ENCODE data around the gene ACSS3. TPM values are rescaled to one million over a fixed set of nuclear protein-coding genes. Genes with fewer than 3 reads are reported as not detected.

The ACSS3 gene
- total RNA-seq, 1 experiment from 2014 or later, result 0.70 TPM

GRCh38 chr12:81128930-81129554 lies 51.2 kb downstream of the ACSS3 start:
- Mint-ChIP-seq H3K27ac (ENCODE audit: unreplicated experiment) (no peak overlapping the region), H3K4me1 (ENCODE audit: low read depth, unreplicated experiment) (no peaks in the 10 kb centered on the region), H3K27me3 (ENCODE audit: insufficient read depth, unreplicated experiment) (no peaks in the 10 kb centered on the region), H3K36me3 (ENCODE audit: insufficient read depth, unreplicated experiment) (no peaks in the 10 kb centered on the region), H3K4me3 (ENCODE audit: unreplicated experiment) (no peak overlapping the region), H3K9me3 (ENCODE audit: unreplicated experiment) (peaks cover 33% of the 10 kb centered on the region)
- intact Hi-C loops (cut with micrococcal nuclease; ENCODE audit: unreplicated experiment), result loop anchor here (1.0 to 5.0 kb wide), 4 partner anchors 129 to 292 kb away; partner anchors contain the start of gene LIN7A
- ChIA-PET POLR2A (no interaction called here), CTCF (interaction anchor here (0.6 to 1.3 kb wide), 4 partner anchors 41 to 292 kb away, joined by 3 to 6 read pairs (median 4); no protein-coding TSS in a partner anchor)
- Histone ChIP-seq H3K4me3 (ENCODE audit: low read depth, low read length) (no peak overlapping the region), H3K36me3 (ENCODE audit: control insufficient read depth, insufficient read depth, low read length) (no peaks in the 10 kb centered on the region), H3K9me3 (no peaks in the 10 kb centered on the region), H3K27me3 (replicated peaks; ENCODE audit: control insufficient read depth, insufficient read depth, low read length) (no peaks in the 10 kb centered on the region), H3K4me1 (no peaks in the 10 kb centered on the region)
- peak; percentile 48 to 58 for DNase-seq
- TF ChIP-seq, protein P1, sequence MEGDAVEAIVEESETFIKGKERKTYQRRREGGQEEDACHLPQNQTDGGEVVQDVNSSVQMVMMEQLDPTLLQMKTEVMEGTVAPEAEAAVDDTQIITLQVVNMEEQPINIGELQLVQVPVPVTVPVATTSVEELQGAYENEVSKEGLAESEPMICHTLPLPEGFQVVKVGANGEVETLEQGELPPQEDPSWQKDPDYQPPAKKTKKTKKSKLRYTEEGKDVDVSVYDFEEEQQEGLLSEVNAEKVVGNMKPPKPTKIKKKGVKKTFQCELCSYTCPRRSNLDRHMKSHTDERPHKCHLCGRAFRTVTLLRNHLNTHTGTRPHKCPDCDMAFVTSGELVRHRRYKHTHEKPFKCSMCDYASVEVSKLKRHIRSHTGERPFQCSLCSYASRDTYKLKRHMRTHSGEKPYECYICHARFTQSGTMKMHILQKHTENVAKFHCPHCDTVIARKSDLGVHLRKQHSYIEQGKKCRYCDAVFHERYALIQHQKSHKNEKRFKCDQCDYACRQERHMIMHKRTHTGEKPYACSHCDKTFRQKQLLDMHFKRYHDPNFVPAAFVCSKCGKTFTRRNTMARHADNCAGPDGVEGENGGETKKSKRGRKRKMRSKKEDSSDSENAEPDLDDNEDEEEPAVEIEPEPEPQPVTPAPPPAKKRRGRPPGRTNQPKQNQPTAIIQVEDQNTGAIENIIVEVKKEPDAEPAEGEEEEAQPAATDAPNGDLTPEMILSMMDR (IDR thresholded peaks at IDR 0.05; ENCODE audit: insufficient read depth in 1 of 2, low read depth in 1 of 2, low read length in 1 of 2, severe bottlenecking in 1 of 2, unreplicated experiment in 1 of 2), result peak; percentile 79 to 87
- no TSS peak for BruUV-seq (replicated peaks)

DNA sequence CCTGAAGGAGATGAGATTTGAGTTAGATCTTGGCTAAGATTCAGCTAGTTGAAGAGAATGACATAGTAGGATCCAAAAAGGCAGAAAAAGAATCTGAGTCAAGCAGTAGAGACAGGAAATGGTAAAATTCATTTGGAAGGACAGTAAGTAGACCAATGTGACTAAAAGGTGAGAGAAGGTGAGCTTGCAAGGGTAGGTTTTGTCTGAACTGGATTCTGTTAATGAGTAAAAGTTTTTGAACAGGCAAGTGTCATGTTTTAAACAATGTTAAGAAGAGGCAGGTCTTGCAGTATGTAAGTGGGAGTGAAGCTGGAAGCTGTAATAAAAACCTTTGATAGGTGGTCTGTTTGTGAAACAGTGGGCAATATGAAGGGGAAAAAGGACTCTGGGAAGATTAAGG lies 58.6 kb downstream of the ACSS3 start:
- H3K27me3 ChIP-seq (replicated peaks; ENCODE audit: control insufficient read depth, insufficient read depth, low read length), result no peaks in the 10 kb centered on the region
- Mint-ChIP-seq H3K4me1 (ENCODE audit: low read depth, unreplicated experiment) (peaks cover 32% of the 10 kb centered on the region), H3K36me3 (ENCODE audit: insufficient read depth, unreplicated experiment) (peaks cover 5% of the 10 kb centered on the region), H3K27me3 (ENCODE audit: insufficient read depth, unreplicated experiment) (no peaks in the 10 kb centered on the region), H3K27ac (ENCODE audit: unreplicated experiment) (peak overlapping the region; percentile 72), H3K9me3 (ENCODE audit: unreplicated experiment) (peaks cover 15% of the 10 kb centered on the region), H3K4me3 (ENCODE audit: unreplicated experiment) (no peak overlapping the region)
- peak; percentile 32 to 49 for DNase-seq
- no peaks in the 10 kb centered on the region for H3K36me3 ChIP-seq (ENCODE audit: control insufficient read depth, insufficient read depth, low read length)
- BruUV-seq (replicated peaks), result TSS peak; percentile 34
- H3K4me3 ChIP-seq (ENCODE audit: low read depth, low read length), result no peak overlapping the region
- H3K9me3 ChIP-seq, result no peaks in the 10 kb centered on the region
- CTCF ChIA-PET, result interaction anchor here (0.7 to 1.7 kb wide), 3 partner anchors 10 to 121 kb away, joined by 3 to 6 read pairs (median 3); no protein-coding TSS in a partner anchor
- POLR2A ChIA-PET, result no interaction called here
- intact Hi-C loops (cut with micrococcal nuclease; ENCODE audit: unreplicated experiment), result loop anchor here (2.0 kb wide), 1 partner anchor 300 kb away; no protein-coding TSS in a partner anchor
- TF ChIP-seq, protein P1 (IDR thresholded peaks at IDR 0.05; ENCODE audit: insufficient read depth in 1 of 2, low read depth in 1 of 2, low read length in 1 of 2, severe bottlenecking in 1 of 2, unreplicated experiment in 1 of 2), result no peak
- H3K4me1 ChIP-seq, result peaks cover 43% of the 10 kb centered on the region

- POLR2A ChIA-PET, result interaction anchor here (0.7 kb wide), 1 partner anchor 1629 kb away, joined by 3 read pairs; no protein-coding TSS in a partner anchor
- Histone ChIP-seq H3K36me3 (ENCODE audit: control insufficient read depth, insufficient read depth, low read length) (no peaks in the 10 kb centered on the region), H3K4me1 (peaks cover 56% of the 10 kb centered on the region), H3K27me3 (replicated peaks; ENCODE audit: control insufficient read depth, insufficient read depth, low read length) (no peaks in the 10 kb centered on the region), H3K9me3 (no peaks in the 10 kb centered on the region), H3K4me3 (ENCODE audit: low read depth, low read length) (no peak overlapping the region)
- peaks cover 32% of the 10 kb centered on the region for H3K4me1 Mint-ChIP-seq (ENCODE audit: low read depth, unreplicated experiment)
- no TSS peak for BruUV-seq (replicated peaks)
- no peak overlapping the region for H3K27ac Mint-ChIP-seq (ENCODE audit: unreplicated experiment)
- CTCF ChIA-PET, result no interaction called here
- peaks cover 5% of the 10 kb centered on the region for H3K36me3 Mint-ChIP-seq (ENCODE audit: insufficient read depth, unreplicated experiment)
- intact Hi-C loops (cut with micrococcal nuclease; ENCODE audit: unreplicated experiment), result loop anchor here (2.0 kb wide), 1 partner anchor 301 kb away; no protein-coding TSS in a partner anchor
- H3K27me3 Mint-ChIP-seq (ENCODE audit: insufficient read depth, unreplicated experiment), result no peaks in the 10 kb centered on the region
- no peak overlapping the region for H3K4me3 Mint-ChIP-seq (ENCODE audit: unreplicated experiment)
- peaks cover 10% of the 10 kb centered on the region for H3K9me3 Mint-ChIP-seq (ENCODE audit: unreplicated experiment)
- TF ChIP-seq, protein P1 (IDR thresholded peaks at IDR 0.05; ENCODE audit: insufficient read depth in 1 of 2, low read depth in 1 of 2, low read length in 1 of 2, severe bottlenecking in 1 of 2, unreplicated experiment in 1 of 2), result no peak
- DNase-seq, result no peak
Observed at GRCh38 chr12:81137801-81138200, 59.9 kb downstream of the ACSS3 start.

Data from Caco-2 (cell line).